Activated CD8-positive, alpha-beta memory T cell treated with anti-CD3 and anti-CD28 coated beads, Interleukin-2, amount 50 U/mL, for 4 hours (primary cell): Measurements from ENCODE around the gene TENT4B.
"Not testable (repeated sequence)": the region's sequence is repeated elsewhere in the genome, so short reads cannot be mapped to it uniquely, and the experiment has no call there.

ENCODE experiments used
- DNase-seq: peaks from one replicate; pipeline ENCODE4 v3.0.0-alpha.2; 2020

The TENT4B gene

GRCh38 chr16:50155925-50156324 is 2.8 kb downstream of the TENT4B start:
- no peak for DNase-seq

GRCh38 chr16:50156590-50156989 is 3.5 kb downstream of the TENT4B start:
- no peak for DNase-seq

- no peak for DNase-seq
Measured at GRCh38 chr16:50160495-50161164, 7.5 kb downstream of the TENT4B start.

- DNase-seq, result no peak
Measured at GRCh38 chr16:50161950-50162349, 8.8 kb downstream of the TENT4B start.

- no peak for DNase-seq
Measured at GRCh38 chr16:50165473-50165872, 12.4 kb downstream of the TENT4B start.

- peak; percentile 28 for DNase-seq
Measured at GRCh38 chr16:50166511-50167500, 13.7 kb downstream of the TENT4B start.

- DNase-seq, result no peak
Measured at GRCh38 chr16:50167556-50167955, 14.4 kb downstream of the TENT4B start.

GRCh38 chr16:50169555-50170096 is 16.5 kb downstream of the TENT4B start:
- no peak for DNase-seq

GRCh38 chr16:50171773-50172172 is 18.7 kb downstream of the TENT4B start:
- not testable (repeated sequence) for DNase-seq

- no peak for DNase-seq
Measured at GRCh38 chr16:50172195-50172922, 19.3 kb downstream of the TENT4B start.

- no peak for DNase-seq
Measured at GRCh38 chr16:50173316-50173715, 20.2 kb downstream of the TENT4B start.

- no peak for DNase-seq
Measured at GRCh38 chr16:50178491-50178941, 25.4 kb downstream of the TENT4B start.

GRCh38 chr16:50182441-50182840 is 29.3 kb downstream of the TENT4B start:
- no peak for DNase-seq

GRCh38 chr16:50183316-50183715 is 30.2 kb downstream of the TENT4B start:
- DNase-seq, result no peak

GRCh38 chr16:50185005-50185505 is 31.9 kb downstream of the TENT4B start:
- no peak for DNase-seq

GRCh38 chr16:50188619-50189136 is 35.6 kb downstream of the TENT4B start:
- no peak for DNase-seq

GRCh38 chr16:50190292-50190691 is 37.2 kb downstream of the TENT4B start:
- DNase-seq, result no peak

GRCh38 chr16:50192386-50193050 is 39.4 kb downstream of the TENT4B start:
- DNase-seq, result no peak

- no peak for DNase-seq
Measured at GRCh38 chr16:50193594-50193993, 40.5 kb downstream of the TENT4B start.

GRCh38 chr16:50195276-50195675 is 42.2 kb downstream of the TENT4B start:
- no peak for DNase-seq

GRCh38 chr16:50195756-50196155 is 42.6 kb downstream of the TENT4B start:
- no peak for DNase-seq

- DNase-seq, result no peak
Measured at GRCh38 chr16:50197582-50197981, 44.5 kb downstream of the TENT4B start.
